Pericardium fibroblast (primary cell): Measurements from ENCODE around the gene PHLDA1. TPM values are rescaled to one million over a fixed set of nuclear protein-coding genes. Genes with fewer than 3 reads are reported as not detected.

Source experiments
- total RNA-seq: library from RNA; depleted of rRNA; stranded (reverse); fragments of >200 nt; gene quantifications from 2 replicates; pipeline ENCODE4 v1.2.3, GENCODE V29; 2015

PHLDA1 gene
- 19.5 and 23.3 TPM in 2 replicates for total RNA-seq

DNA sequence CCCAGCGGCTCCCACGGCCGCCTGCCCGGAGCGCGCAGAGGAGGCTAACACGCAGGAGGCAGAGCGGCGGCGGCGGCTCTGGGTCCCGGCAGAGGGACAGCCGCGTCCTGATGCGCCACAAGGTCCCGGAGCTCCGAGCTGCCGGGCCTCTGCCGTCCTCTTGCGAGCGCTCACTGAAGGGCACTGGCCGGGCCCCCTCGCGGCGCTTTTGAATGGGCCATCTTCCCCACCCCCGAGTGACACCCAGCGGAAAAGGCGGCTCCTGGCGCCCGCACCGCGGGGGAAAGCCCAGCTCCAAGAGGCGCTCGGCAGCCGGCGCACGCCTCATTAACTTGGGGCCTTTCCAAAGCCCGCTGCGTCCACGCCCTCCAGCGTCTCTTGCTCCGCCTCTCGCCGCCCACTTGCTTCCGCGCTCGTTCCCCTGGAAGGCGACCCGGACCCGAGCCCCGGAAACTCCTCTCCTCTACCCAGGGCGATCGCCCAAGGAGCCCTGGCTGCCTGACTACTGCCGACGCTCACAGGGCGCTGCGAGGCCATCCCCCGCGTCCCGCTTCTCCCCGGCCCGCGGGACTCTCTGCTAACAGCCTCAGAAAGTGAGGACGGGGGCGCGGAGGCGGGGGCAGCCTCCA is at the start of gene PHLDA1:
PHLDA1 (minus strand) TSS at position 363 of the 629 bp plus-strand sequence.

Other genes with a start within 250 kb of the PHLDA1 start
- gene NAP1L1, start 52.9 kb upstream of the PHLDA1 start, total RNA-seq, result 372 and 482 TPM in 2 replicates